Measurements from ENCODE around the gene KIAA0753. TPM values are rescaled to one million over a fixed set of nuclear protein-coding genes. Genes with fewer than 3 reads are reported as not detected.

KIAA0753 gene
- total RNA-seq, 1 experiment from 2014 or later, result 13.0 TPM

DNA sequence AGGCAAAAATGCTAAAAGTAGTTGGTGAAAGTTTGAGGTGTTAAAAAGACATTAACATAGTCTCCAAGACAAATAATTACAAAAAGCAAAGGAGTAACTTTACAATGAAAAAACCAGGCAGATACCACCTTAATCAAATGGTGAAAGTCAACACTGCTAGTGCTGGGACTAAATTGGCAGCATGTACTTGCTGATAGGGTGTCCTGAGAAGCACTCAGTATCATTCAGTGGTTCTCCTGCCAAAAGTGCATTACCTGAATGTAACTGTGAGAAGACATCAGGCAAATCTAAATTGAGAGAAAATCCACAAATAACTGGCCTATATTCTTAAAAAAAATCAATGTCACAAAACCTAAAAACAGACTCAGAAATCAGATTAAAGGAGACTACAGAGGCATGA is 8.0 kb downstream of the KIAA0753 start:
- DNase-seq (ENCODE audit: low read depth, low spot score) (no peak), ATAC-seq (no peak)
- in situ Hi-C loops (cut with HindIII; ENCODE audit: low pct_unique_long_range_greater_than_20kb, low sequenced_read_pairs) (no loop called here), intact Hi-C loops (cut with micrococcal nuclease; ENCODE audit: unreplicated experiment) (no loop called here)
- no TSS peak for BruUV-seq (replicated peaks)
- H3K36me3 ChIP-seq (ENCODE audit: control insufficient read depth, insufficient read depth, low read length), result peaks cover 19% of the 10 kb centered on the region
- TF ChIP-seq, protein P1, sequence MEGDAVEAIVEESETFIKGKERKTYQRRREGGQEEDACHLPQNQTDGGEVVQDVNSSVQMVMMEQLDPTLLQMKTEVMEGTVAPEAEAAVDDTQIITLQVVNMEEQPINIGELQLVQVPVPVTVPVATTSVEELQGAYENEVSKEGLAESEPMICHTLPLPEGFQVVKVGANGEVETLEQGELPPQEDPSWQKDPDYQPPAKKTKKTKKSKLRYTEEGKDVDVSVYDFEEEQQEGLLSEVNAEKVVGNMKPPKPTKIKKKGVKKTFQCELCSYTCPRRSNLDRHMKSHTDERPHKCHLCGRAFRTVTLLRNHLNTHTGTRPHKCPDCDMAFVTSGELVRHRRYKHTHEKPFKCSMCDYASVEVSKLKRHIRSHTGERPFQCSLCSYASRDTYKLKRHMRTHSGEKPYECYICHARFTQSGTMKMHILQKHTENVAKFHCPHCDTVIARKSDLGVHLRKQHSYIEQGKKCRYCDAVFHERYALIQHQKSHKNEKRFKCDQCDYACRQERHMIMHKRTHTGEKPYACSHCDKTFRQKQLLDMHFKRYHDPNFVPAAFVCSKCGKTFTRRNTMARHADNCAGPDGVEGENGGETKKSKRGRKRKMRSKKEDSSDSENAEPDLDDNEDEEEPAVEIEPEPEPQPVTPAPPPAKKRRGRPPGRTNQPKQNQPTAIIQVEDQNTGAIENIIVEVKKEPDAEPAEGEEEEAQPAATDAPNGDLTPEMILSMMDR (IDR thresholded peaks at IDR 0.05), result no peak
- H3K4me1 ChIP-seq (ENCODE audit: control insufficient read depth, insufficient read depth, low read length), result no peaks in the 10 kb centered on the region
- H3K27me3 ChIP-seq (ENCODE audit: control insufficient read depth, insufficient read depth, low read length), result no peaks in the 10 kb centered on the region
- H3K27ac ChIP-seq (ENCODE audit: low read length), result no peak overlapping the region
- CTCF ChIA-PET, result no interaction called here
- POLR2A ChIA-PET, result no interaction called here
- no peaks in the 10 kb centered on the region for H3K9me3 ChIP-seq (ENCODE audit: control insufficient read depth, insufficient read depth, low read depth, low read length)
- no peak overlapping the region for H3K4me3 ChIP-seq (ENCODE audit: low read depth in 2 of 2, low read length in 2 of 2)

DNA sequence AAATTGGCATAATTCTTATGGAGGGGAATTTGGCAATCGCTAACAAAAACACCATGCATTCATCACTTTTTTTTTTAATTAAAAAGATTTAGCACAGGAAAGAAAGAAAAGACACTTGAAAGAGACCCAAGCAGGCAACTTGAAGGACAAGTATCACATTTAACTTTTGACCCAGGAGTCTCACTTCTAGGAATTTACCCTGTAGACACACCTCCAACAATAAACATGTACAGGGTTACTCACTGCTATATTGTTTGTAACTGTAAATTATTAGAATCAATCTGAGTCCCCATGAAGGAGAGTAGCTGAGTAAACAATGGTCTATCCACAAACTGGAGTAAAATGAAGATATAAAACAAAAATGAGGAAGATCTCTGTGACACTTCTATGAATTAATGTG is 10.1 kb downstream of the KIAA0753 start:
- TF ChIP-seq, protein P1 (IDR thresholded peaks at IDR 0.05), result no peak
- TF ChIP-seq SIN3A (IDR thresholded peaks at IDR 0.05; ENCODE audit: borderline replicate concordance, insufficient read depth, low read depth, low read length), result no peak
- TF ChIP-seq, protein P2, sequence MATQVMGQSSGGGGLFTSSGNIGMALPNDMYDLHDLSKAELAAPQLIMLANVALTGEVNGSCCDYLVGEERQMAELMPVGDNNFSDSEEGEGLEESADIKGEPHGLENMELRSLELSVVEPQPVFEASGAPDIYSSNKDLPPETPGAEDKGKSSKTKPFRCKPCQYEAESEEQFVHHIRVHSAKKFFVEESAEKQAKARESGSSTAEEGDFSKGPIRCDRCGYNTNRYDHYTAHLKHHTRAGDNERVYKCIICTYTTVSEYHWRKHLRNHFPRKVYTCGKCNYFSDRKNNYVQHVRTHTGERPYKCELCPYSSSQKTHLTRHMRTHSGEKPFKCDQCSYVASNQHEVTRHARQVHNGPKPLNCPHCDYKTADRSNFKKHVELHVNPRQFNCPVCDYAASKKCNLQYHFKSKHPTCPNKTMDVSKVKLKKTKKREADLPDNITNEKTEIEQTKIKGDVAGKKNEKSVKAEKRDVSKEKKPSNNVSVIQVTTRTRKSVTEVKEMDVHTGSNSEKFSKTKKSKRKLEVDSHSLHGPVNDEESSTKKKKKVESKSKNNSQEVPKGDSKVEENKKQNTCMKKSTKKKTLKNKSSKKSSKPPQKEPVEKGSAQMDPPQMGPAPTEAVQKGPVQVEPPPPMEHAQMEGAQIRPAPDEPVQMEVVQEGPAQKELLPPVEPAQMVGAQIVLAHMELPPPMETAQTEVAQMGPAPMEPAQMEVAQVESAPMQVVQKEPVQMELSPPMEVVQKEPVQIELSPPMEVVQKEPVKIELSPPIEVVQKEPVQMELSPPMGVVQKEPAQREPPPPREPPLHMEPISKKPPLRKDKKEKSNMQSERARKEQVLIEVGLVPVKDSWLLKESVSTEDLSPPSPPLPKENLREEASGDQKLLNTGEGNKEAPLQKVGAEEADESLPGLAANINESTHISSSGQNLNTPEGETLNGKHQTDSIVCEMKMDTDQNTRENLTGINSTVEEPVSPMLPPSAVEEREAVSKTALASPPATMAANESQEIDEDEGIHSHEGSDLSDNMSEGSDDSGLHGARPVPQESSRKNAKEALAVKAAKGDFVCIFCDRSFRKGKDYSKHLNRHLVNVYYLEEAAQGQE (IDR thresholded peaks at IDR 0.05; ENCODE audit: insufficient read depth in 1 of 2, low read depth in 2 of 2, low read length in 1 of 2), result no peak
- no peak for TF ChIP-seq POLR2AphosphoS5 (IDR thresholded peaks at IDR 0.05; ENCODE audit: low read depth, low read length)
- TF ChIP-seq TCF7L2 (IDR thresholded peaks at IDR 0.05; ENCODE audit: low read depth, low read length), result no peak
- ChIA-PET POLR2A (no interaction called here), CTCF (no interaction called here)
- DNase-seq (ENCODE audit: low read depth, low spot score), result no peak
- no peaks in the 10 kb centered on the region for H3K27me3 ChIP-seq (ENCODE audit: control insufficient read depth, insufficient read depth, low read length)
- no peaks in the 10 kb centered on the region for H3K9me3 ChIP-seq (ENCODE audit: control insufficient read depth, insufficient read depth, low read depth, low read length)
- peaks cover 27% of the 10 kb centered on the region for H3K36me3 ChIP-seq (ENCODE audit: control insufficient read depth, insufficient read depth, low read length)
- intact Hi-C loops (cut with micrococcal nuclease; ENCODE audit: unreplicated experiment), result no loop called here
- no peaks in the 10 kb centered on the region for H3K4me1 ChIP-seq (ENCODE audit: control insufficient read depth, insufficient read depth, low read length)
- H3K4me3 ChIP-seq (ENCODE audit: low read depth in 2 of 2, low read length in 2 of 2), result no peak overlapping the region
- BruUV-seq (replicated peaks), result no TSS peak
- in situ Hi-C loops (cut with HindIII; ENCODE audit: low pct_unique_long_range_greater_than_20kb, low sequenced_read_pairs), result no loop called here
- no peak for ATAC-seq
- H3K27ac ChIP-seq (ENCODE audit: low read length), result no peak overlapping the region

DNA sequence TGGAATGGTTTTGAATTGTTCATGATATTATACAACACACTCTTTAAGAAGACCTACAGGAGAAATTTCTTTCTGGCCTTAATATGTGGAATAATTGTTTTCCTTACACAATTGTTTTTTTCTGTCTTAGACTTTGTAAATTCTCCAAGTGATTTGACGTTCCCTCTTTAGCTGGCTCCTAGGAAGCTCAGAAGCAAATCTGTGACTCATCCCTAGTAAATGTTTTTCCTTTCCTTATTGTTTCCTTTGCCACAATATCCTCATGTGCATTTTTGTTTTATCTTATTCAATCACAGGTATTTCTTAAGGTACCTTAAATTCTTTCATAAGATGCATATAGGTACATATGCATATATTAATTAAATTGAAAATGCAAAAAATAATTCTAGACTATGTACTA is 13.5 kb downstream of the KIAA0753 start:
- no peak for TF ChIP-seq TCF7L2 (IDR thresholded peaks at IDR 0.05; ENCODE audit: low read depth, low read length)
- no peak for TF ChIP-seq SIN3A (IDR thresholded peaks at IDR 0.05; ENCODE audit: borderline replicate concordance, insufficient read depth, low read depth, low read length)
- no peak for TF ChIP-seq POLR2AphosphoS5 (IDR thresholded peaks at IDR 0.05; ENCODE audit: low read depth, low read length)
- TF ChIP-seq, protein P1 (IDR thresholded peaks at IDR 0.05), result no peak
- TF ChIP-seq, protein P2 (IDR thresholded peaks at IDR 0.05; ENCODE audit: insufficient read depth in 1 of 2, low read depth in 2 of 2, low read length in 1 of 2), result no peak
- Histone ChIP-seq H3K4me3 (ENCODE audit: low read depth in 2 of 2, low read length in 2 of 2) (no peak overlapping the region), H3K27ac (ENCODE audit: low read length) (no peak overlapping the region), H3K9me3 (ENCODE audit: control insufficient read depth, insufficient read depth, low read depth, low read length) (no peaks in the 10 kb centered on the region), H3K27me3 (ENCODE audit: control insufficient read depth, insufficient read depth, low read length) (no peaks in the 10 kb centered on the region), H3K36me3 (ENCODE audit: control insufficient read depth, insufficient read depth, low read length) (peaks cover 14% of the 10 kb centered on the region), H3K4me1 (ENCODE audit: control insufficient read depth, insufficient read depth, low read length) (no peaks in the 10 kb centered on the region)
- in situ Hi-C loops (cut with HindIII; ENCODE audit: low pct_unique_long_range_greater_than_20kb, low sequenced_read_pairs) (no loop called here), intact Hi-C loops (cut with micrococcal nuclease; ENCODE audit: unreplicated experiment) (no loop called here)
- ChIA-PET POLR2A (no interaction called here), CTCF (no interaction called here)
- no TSS peak for BruUV-seq (replicated peaks)
- ATAC-seq, result no peak
- DNase-seq (ENCODE audit: low read depth, low spot score), result no peak

Data from Panc1 (cell line).